Measurements from ENCODE around the gene COMT.
A peak's percentile ranks its signal among the peaks of the same experiment; 100 is the strongest.

COMT gene

GRCh38 chr22:20015187-20015625, 73.6 kb downstream of the COMT start:
- Histone ChIP-seq H3F3A (ENCODE audit: low read depth) (no peaks in the 10 kb centered on the region), H3K4me2 (ENCODE audit: low read depth, low read length, poor library complexity, severe bottlenecking) (no peak overlapping the region), H3K36me3 (ENCODE audit: insufficient read depth, low read length) (no peaks in the 10 kb centered on the region), H3K27me3 (ENCODE audit: insufficient read depth, low read length, poor library complexity, severe bottlenecking) (peaks cover 19% of the 10 kb centered on the region), H3K79me2 (ENCODE audit: insufficient read depth, low read length) (no peaks in the 10 kb centered on the region), H3K9me2 (replicated peaks; ENCODE audit: low read depth, low read length) (no peaks in the 10 kb centered on the region), H3K9ac (ENCODE audit: low read depth, low read length, poor library complexity, severe bottlenecking) (no peak overlapping the region), H3K9me3 (ENCODE audit: insufficient read depth, low read depth, low read length) (no peaks in the 10 kb centered on the region), H2AFZ (ENCODE audit: low read length) (no peak overlapping the region), H4K20me1 (ENCODE audit: insufficient read depth, low read length, poor library complexity, severe bottlenecking) (no peaks in the 10 kb centered on the region), H3K4me1 (ENCODE audit: insufficient read depth, low read length, poor library complexity, severe bottlenecking) (peaks cover 9% of the 10 kb centered on the region), H3K4me3 (ENCODE audit: low read length, poor library complexity, severe bottlenecking) (no peak overlapping the region)
- no peak for TF ChIP-seq EZH2phosphoT487 (IDR thresholded peaks at IDR 0.05; ENCODE audit: borderline replicate concordance)
- TF ChIP-seq CTCF (conservative IDR thresholded peaks at IDR 0.05; ENCODE audit: low read length) = no peak

- peaks cover 2% of the 10 kb centered on the region for H3K79me2 ChIP-seq (ENCODE audit: insufficient read depth, low read length)
- no peaks in the 10 kb centered on the region for H3K9me2 ChIP-seq (replicated peaks; ENCODE audit: low read depth, low read length)
- peak overlapping the region; percentile 73 for H3K4me3 ChIP-seq (ENCODE audit: low read length, poor library complexity, severe bottlenecking)
- no peaks in the 10 kb centered on the region for H3F3A ChIP-seq (ENCODE audit: low read depth)
- H2AFZ ChIP-seq (ENCODE audit: low read length) = peak overlapping the region; percentile 91; the same call in 1 of the 2 replicates
- TF ChIP-seq EZH2phosphoT487 (IDR thresholded peaks at IDR 0.05; ENCODE audit: borderline replicate concordance) = no peak
- TF ChIP-seq CTCF (conservative IDR thresholded peaks at IDR 0.05; ENCODE audit: low read length) = no peak
- peak overlapping the region; percentile 82 for H3K4me2 ChIP-seq (ENCODE audit: low read depth, low read length, poor library complexity, severe bottlenecking)
- peaks cover under 1% of the 10 kb centered on the region for H4K20me1 ChIP-seq (ENCODE audit: insufficient read depth, low read length, poor library complexity, severe bottlenecking)
- H3K9me3 ChIP-seq (ENCODE audit: insufficient read depth, low read depth, low read length) = no peaks in the 10 kb centered on the region
- no peaks in the 10 kb centered on the region for H3K36me3 ChIP-seq (ENCODE audit: insufficient read depth, low read length)
- peaks cover 13% of the 10 kb centered on the region for H3K4me1 ChIP-seq (ENCODE audit: insufficient read depth, low read length, poor library complexity, severe bottlenecking)
- H3K27me3 ChIP-seq (ENCODE audit: insufficient read depth, low read length, poor library complexity, severe bottlenecking) = peaks cover 19% of the 10 kb centered on the region
- peak overlapping the region; percentile 31 for H3K9ac ChIP-seq (ENCODE audit: low read depth, low read length, poor library complexity, severe bottlenecking)
These were observed 74.6 kb downstream of the COMT start for GRCh38 chr22:20015971-20016733.

- H3K9ac ChIP-seq (ENCODE audit: low read depth, low read length, poor library complexity, severe bottlenecking) = peak within 1 kb of the TSS; percentile 31
These were observed 75.4 kb downstream of the COMT start, which contains the start of gene ARVCF for GRCh38 chr22:20016734-20017621. Gene ARVCF, minus strand, starts transcription at chr22:20016823. Its CDS starts 26,029 bp downstream, at chr22:19990794.

More at GRCh38 chr22:20016734-20017621, 75.4 kb downstream of the COMT start, which contains the start of gene ARVCF:
- no peaks in the 10 kb centered on the region for H3F3A ChIP-seq (ENCODE audit: low read depth)
- H3K27me3 ChIP-seq (ENCODE audit: insufficient read depth, low read length, poor library complexity, severe bottlenecking) = peaks cover 19% of the 10 kb centered on the region
- H2AFZ ChIP-seq (ENCODE audit: low read length) = peak within 1 kb of the TSS; percentile 91
- no peaks in the 10 kb centered on the region for H3K36me3 ChIP-seq (ENCODE audit: insufficient read depth, low read length)
- TF ChIP-seq CTCF (conservative IDR thresholded peaks at IDR 0.05; ENCODE audit: low read length) (no peak), EZH2phosphoT487 (IDR thresholded peaks at IDR 0.05; ENCODE audit: borderline replicate concordance) (no peak)
- H3K9me3 ChIP-seq (ENCODE audit: insufficient read depth, low read depth, low read length) = no peaks in the 10 kb centered on the region
- H3K4me1 ChIP-seq (ENCODE audit: insufficient read depth, low read length, poor library complexity, severe bottlenecking) = peaks cover 19% of the 10 kb centered on the region
- peak within 1 kb of the TSS; percentile 73 for H3K4me3 ChIP-seq (ENCODE audit: low read length, poor library complexity, severe bottlenecking)
- no peaks in the 10 kb centered on the region for H3K9me2 ChIP-seq (replicated peaks; ENCODE audit: low read depth, low read length)
- peaks cover 8% of the 10 kb centered on the region for H4K20me1 ChIP-seq (ENCODE audit: insufficient read depth, low read length, poor library complexity, severe bottlenecking)
- peaks cover 10% of the 10 kb centered on the region for H3K79me2 ChIP-seq (ENCODE audit: insufficient read depth, low read length)
- H3K4me2 ChIP-seq (ENCODE audit: low read depth, low read length, poor library complexity, severe bottlenecking) = peak within 1 kb of the TSS; percentile 82

Data from Loucy (cell line).